Measurements from ENCODE around the gene CYTH4. TPM values are rescaled to one million over a fixed set of nuclear protein-coding genes. Genes with fewer than 3 reads are reported as not detected.

CYTH4 gene
- total RNA-seq, 1 donor from 2014 or later: not detected

- Histone ChIP-seq H3K9ac (no peak overlapping the region), H3K4me2 (no peak overlapping the region), H3K27ac (no peak overlapping the region), H3K36me3 (no peaks in the 10 kb centered on the region), H4K20me1 (ENCODE audit: low read depth) (no peaks in the 10 kb centered on the region), H3K79me2 (ENCODE audit: low read depth) (no peaks in the 10 kb centered on the region), H3K9me3 (ENCODE audit: low read depth) (no peaks in the 10 kb centered on the region), H2AFZ (replicated peaks) (no peak overlapping the region), H3K4me1 (peaks cover 9% of the 10 kb centered on the region), H3K27me3 (peaks cover 24% of the 10 kb centered on the region), H3K4me3 (no peak overlapping the region), H3F3A (ENCODE audit: low read depth) (peaks cover 19% of the 10 kb centered on the region)
- Mint-ChIP-seq H3K9me3 (peaks cover 3% of the 10 kb centered on the region), H3K36me3 (no peaks in the 10 kb centered on the region), H3K4me1 (peaks cover 20% of the 10 kb centered on the region), H3K4me3 (no peak overlapping the region), H3K27ac (no peak overlapping the region), H3K27me3 (ENCODE audit: insufficient read depth, low read depth) (peaks cover 14% of the 10 kb centered on the region)
- no peak for DNase-seq (ENCODE audit: low spot score)
- TF ChIP-seq EZH2phosphoT487 (IDR thresholded peaks at IDR 0.05) (no peak), EZH2 (IDR thresholded peaks at IDR 0.05) (no peak), CTCF (IDR thresholded peaks at IDR 0.05) (no peak)
Observed at GRCh38 chr22:37258005-37258752, 24.1 kb upstream of the CYTH4 start.

DNA sequence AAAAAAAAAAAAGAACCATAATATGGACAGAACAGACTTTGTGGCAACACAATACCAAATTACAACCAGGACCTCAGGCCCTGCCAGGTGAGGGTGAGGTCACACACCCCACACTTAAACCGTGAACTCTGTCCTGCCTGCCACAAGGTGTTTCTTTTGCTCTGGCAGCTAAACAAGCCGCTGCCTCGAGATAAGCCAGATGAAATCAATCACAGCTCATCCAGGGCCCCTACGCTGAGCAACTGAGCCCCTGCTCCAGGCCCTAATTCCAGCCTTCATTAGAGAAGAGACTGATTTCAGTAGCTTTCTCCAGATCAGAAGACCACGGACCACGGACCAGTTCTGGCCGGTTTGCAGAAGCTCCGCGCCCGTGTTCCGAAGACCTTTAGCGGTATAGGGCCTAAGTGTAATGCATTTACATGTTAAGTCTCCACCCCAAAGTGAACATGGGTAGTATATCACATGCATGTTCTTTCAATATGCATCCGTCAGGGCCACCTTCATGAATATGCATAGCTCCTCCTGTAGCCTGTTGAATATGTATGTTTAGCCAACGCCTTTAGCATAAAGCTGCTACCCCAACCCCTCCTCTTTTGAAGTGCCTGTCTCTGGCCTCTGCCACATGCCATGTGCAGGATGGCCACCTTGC lies 23.4 kb upstream of the CYTH4 start:
- DNase-seq (ENCODE audit: low spot score): no peak
- H3K4me2 ChIP-seq: peak overlapping the region; percentile 69
- peaks cover 9% of the 10 kb centered on the region for H3K4me1 ChIP-seq
- Mint-ChIP-seq H3K9me3 (peaks cover 10% of the 10 kb centered on the region), H3K27me3 (ENCODE audit: insufficient read depth, low read depth) (peaks cover 16% of the 10 kb centered on the region), H3K36me3 (no peaks in the 10 kb centered on the region), H3K27ac (no peak overlapping the region), H3K4me1 (peaks cover 16% of the 10 kb centered on the region), H3K4me3 (no peak overlapping the region)
- TF ChIP-seq EZH2 (IDR thresholded peaks at IDR 0.05) (no peak), EZH2phosphoT487 (IDR thresholded peaks at IDR 0.05) (no peak), CTCF (IDR thresholded peaks at IDR 0.05) (no peak)
- no peak overlapping the region for H3K9ac ChIP-seq
- H3K79me2 ChIP-seq (ENCODE audit: low read depth): no peaks in the 10 kb centered on the region
- no peaks in the 10 kb centered on the region for H3K9me3 ChIP-seq (ENCODE audit: low read depth)
- peaks cover 24% of the 10 kb centered on the region for H3K27me3 ChIP-seq
- no peaks in the 10 kb centered on the region for H4K20me1 ChIP-seq (ENCODE audit: low read depth)
- H2AFZ ChIP-seq (replicated peaks): no peak overlapping the region
- H3K4me3 ChIP-seq: peak overlapping the region; percentile 4
- H3K27ac ChIP-seq: no peak overlapping the region
- peaks cover 19% of the 10 kb centered on the region for H3F3A ChIP-seq (ENCODE audit: low read depth)
- no peaks in the 10 kb centered on the region for H3K36me3 ChIP-seq

GRCh38 chr22:37259540-37260029 lies 22.7 kb upstream of the CYTH4 start:
- H3K36me3 ChIP-seq: no peaks in the 10 kb centered on the region
- peak overlapping the region; percentile 19 for H3K4me3 Mint-ChIP-seq
- H3K27ac Mint-ChIP-seq: peak overlapping the region; percentile 15
- H3K79me2 ChIP-seq (ENCODE audit: low read depth): no peaks in the 10 kb centered on the region
- H3K4me2 ChIP-seq: peak overlapping the region; percentile 69
- H3K4me1 Mint-ChIP-seq: peaks cover 16% of the 10 kb centered on the region
- peaks cover 19% of the 10 kb centered on the region for H3F3A ChIP-seq (ENCODE audit: low read depth)
- peaks cover 24% of the 10 kb centered on the region for H3K27me3 ChIP-seq
- H3K27ac ChIP-seq: no peak overlapping the region
- peaks cover 17% of the 10 kb centered on the region for H3K9me3 Mint-ChIP-seq
- TF ChIP-seq CTCF (IDR thresholded peaks at IDR 0.05) (peak; percentile 65), EZH2 (IDR thresholded peaks at IDR 0.05) (no peak)
- no peaks in the 10 kb centered on the region for H3K36me3 Mint-ChIP-seq
- H2AFZ ChIP-seq (replicated peaks): peak overlapping the region; percentile 66
- H3K4me3 ChIP-seq: peak overlapping the region; percentile 4
- no peak overlapping the region for H3K9ac ChIP-seq
- H3K27me3 Mint-ChIP-seq (ENCODE audit: insufficient read depth, low read depth): peaks cover 16% of the 10 kb centered on the region
- peaks cover 9% of the 10 kb centered on the region for H3K4me1 ChIP-seq
- peaks cover 3% of the 10 kb centered on the region for H3K9me3 ChIP-seq (ENCODE audit: low read depth)
- peak; percentile 72 for DNase-seq (ENCODE audit: low spot score)
- no peaks in the 10 kb centered on the region for H4K20me1 ChIP-seq (ENCODE audit: low read depth)

Data from neural progenitor cell (in vitro differentiated cells).